ENCODE measurements around the gene STARD13. TPM values are rescaled to one million over a fixed set of nuclear protein-coding genes. Genes with fewer than 3 reads are reported as not detected.

Gene STARD13
- total RNA-seq, 1 experiment from 2014 or later = 4.1 TPM

DNA sequence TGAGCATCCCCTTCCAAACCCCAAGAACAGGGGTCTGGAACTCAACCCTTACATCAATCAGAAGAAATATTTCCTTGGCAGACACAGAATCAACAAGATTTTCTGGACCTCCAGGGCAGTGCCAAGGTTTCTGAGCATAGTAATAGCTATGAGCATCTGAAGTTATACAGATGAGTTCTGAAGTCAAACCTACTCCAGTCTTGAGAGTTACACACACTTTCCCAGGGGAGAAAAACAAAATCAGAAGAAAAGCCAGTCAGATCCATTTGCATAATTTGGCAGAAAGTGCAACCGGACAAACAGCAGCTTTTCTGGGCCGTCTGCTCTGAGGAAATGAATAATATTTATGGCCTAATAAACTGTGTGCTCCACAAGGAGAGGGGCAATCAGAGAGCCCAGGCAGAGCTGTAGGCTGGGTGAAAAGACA, 176.3 kb downstream of the STARD13 start:
- DNase-seq (ENCODE audit: low read depth, low spot score) = no peak
- intact Hi-C loops (cut with micrococcal nuclease) = no loop called here
- POLR2A ChIA-PET = no interaction called here
- no peak overlapping the region for H3K4me3 ChIP-seq (replicated peaks in 1 of 2; ENCODE audit: low read depth in 1 of 2, low read length in 2 of 2)
- TF ChIP-seq REST (IDR thresholded peaks at IDR 0.05; ENCODE audit: low read depth) (no peak), EGR1 (IDR thresholded peaks at IDR 0.05; ENCODE audit: low read depth) (no peak), ZNF274 (IDR thresholded peaks at IDR 0.05; ENCODE audit: low read depth, low read length) (no peak), FOSL1 (IDR thresholded peaks at IDR 0.05; ENCODE audit: low read depth) (no peak), ZFX (IDR thresholded peaks at IDR 0.05) (no peak), SP1 (IDR thresholded peaks at IDR 0.05; ENCODE audit: low read depth) (no peak), YY1 (IDR thresholded peaks at IDR 0.05; ENCODE audit: extremely low read depth, insufficient replicate concordance, low read depth, low read length) (no peak), RAD21 (IDR thresholded peaks at IDR 0.05; ENCODE audit: low read depth) (no peak), TCF7L2 (IDR thresholded peaks at IDR 0.05; ENCODE audit: borderline replicate concordance, extremely low read depth, insufficient read depth, insufficient read length) (no peak), JUND (IDR thresholded peaks at IDR 0.05) (no peak)
- TF ChIP-seq, protein P1, sequence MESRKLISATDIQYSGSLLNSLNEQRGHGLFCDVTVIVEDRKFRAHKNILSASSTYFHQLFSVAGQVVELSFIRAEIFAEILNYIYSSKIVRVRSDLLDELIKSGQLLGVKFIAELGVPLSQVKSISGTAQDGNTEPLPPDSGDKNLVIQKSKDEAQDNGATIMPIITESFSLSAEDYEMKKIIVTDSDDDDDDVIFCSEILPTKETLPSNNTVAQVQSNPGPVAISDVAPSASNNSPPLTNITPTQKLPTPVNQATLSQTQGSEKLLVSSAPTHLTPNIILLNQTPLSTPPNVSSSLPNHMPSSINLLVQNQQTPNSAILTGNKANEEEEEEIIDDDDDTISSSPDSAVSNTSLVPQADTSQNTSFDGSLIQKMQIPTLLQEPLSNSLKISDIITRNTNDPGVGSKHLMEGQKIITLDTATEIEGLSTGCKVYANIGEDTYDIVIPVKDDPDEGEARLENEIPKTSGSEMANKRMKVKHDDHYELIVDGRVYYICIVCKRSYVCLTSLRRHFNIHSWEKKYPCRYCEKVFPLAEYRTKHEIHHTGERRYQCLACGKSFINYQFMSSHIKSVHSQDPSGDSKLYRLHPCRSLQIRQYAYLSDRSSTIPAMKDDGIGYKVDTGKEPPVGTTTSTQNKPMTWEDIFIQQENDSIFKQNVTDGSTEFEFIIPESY (IDR thresholded peaks at IDR 0.05; ENCODE audit: extremely low read depth, insufficient replicate concordance, low read length) = no peak
- H3K9me3 ChIP-seq (ENCODE audit: control insufficient read depth in 1 of 2, insufficient read depth in 1 of 2, low read depth in 1 of 2, low read length in 2 of 2) = no peaks in the 10 kb centered on the region
- ATAC-seq = no peak
- H3K27ac ChIP-seq (ENCODE audit: low read depth, low read length) = no peak overlapping the region
- no peak overlapping the region for H3K9ac ChIP-seq (ENCODE audit: low read length)
- no peak overlapping the region for H3K4me2 ChIP-seq (ENCODE audit: low read length)
- H3K79me2 ChIP-seq (ENCODE audit: insufficient read depth, low read length) = no peaks in the 10 kb centered on the region
- CTCF ChIA-PET = no interaction called here
- no peaks in the 10 kb centered on the region for H3K36me3 ChIP-seq (ENCODE audit: control insufficient read depth in 1 of 2, insufficient read depth in 2 of 2, low read length in 2 of 2)
- no peak overlapping the region for H2AFZ ChIP-seq (ENCODE audit: low read depth, low read length, poor library complexity, severe bottlenecking)
- H3K4me1 ChIP-seq (ENCODE audit: control insufficient read depth in 1 of 2, insufficient read depth in 2 of 2, low read length in 2 of 2) = peaks cover 0 to 13% of the 10 kb centered on the region in 2 experiments; a peak in 2 of 4 replicates
- no peaks in the 10 kb centered on the region for H3K27me3 ChIP-seq (ENCODE audit: insufficient read depth, low read length)
- BruUV-seq (replicated peaks) = no TSS peak
- H4K20me1 ChIP-seq (ENCODE audit: insufficient read depth) = no peaks in the 10 kb centered on the region
- H3K9me2 ChIP-seq (ENCODE audit: insufficient read depth) = no peaks in the 10 kb centered on the region
- RAD21 ChIA-PET (ENCODE audit: low non-redundant PET in 1 of 2, low total read pairs in 2 of 2, uncharacterized antibody in 2 of 2, unreplicated experiment in 2 of 2) = no interaction called here
